Tibial nerve (tissue), 3 donors: ENCODE results near the gene DCPS.

Experiments
- CTCF ChIP-seq, 5 experiments: fragments of 200-600 bp in 3 of 5; fragments of 450-650 bp in 2 of 5; sonication (generic) in 3 of 5; IDR thresholded peaks; one replicate each; pipeline ENCODE4 v1.5.1; 2016 to 2019; ENCODE audit warnings: antibody characterized with exemption in 5 of 5, mild to moderate bottlenecking in 3 of 5, moderate library complexity in 2 of 5
- POLR2A ChIP-seq, 2 donors: fragments of 450-650 bp; IDR thresholded peaks; one replicate each; pipeline ENCODE4 v1.6.1; 2017; ENCODE audit warnings: antibody characterized with exemption in 2 of 2, mild to moderate bottlenecking in 2 of 2, moderate library complexity in 2 of 2

- TF ChIP-seq CTCF (IDR thresholded peaks at IDR 0.05) (peak in 1 of 5 experiments; percentile 16), POLR2A (IDR thresholded peaks at IDR 0.05) (no peak)
Measured at GRCh38 chr11:126355926-126356897, 52.4 kb downstream of the DCPS start.
